ENCODE results near the gene ULK2.
"Not testable (repeated sequence)": the region's sequence is repeated elsewhere in the genome, so short reads cannot be mapped to it uniquely, and the experiment has no call there.

The ULK2 gene

DNA sequence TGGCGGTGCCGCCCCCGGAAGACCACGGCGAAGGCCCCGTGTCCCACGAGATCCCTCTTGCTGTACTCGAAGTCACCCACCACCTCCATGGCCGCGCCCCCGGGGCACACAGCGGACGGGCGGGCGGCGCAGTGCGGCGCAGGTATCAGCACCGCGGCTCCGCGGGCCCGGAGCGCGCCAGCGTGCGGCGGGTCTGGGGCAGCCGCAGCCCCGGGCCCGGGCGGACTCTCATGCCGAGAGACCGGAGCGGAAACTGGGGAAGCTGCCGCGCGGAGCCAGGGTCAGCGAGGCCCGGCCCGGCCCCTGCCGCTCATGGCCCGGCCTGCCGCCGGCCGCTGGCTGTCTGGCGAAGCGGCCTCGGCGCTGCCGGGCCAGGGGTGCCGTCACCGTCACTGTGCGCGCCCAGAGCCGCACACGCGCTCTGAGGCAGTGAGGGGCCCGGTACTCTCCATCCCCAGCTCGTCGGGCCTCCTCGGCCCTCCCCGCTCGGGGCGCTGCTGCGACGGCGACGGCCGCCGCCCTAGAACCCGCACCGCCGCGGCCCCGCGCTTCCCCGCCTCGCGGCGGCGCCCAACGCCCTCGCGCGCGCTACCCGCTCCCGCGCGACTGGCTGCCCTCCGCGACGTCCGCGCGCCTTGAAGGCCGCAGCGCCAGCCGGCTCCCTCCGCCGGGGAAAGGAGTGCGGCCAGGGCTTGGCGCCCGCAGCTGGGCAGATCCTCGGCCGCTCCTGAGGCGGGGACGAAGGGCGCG, at the start of gene ULK2:
Gene ULK2, minus strand, starts transcription at position 608 of the 750 bp plus-strand sequence. Its CDS starts 519 bp downstream, at position 89.
- no peak for FAIRE-seq

DNA sequence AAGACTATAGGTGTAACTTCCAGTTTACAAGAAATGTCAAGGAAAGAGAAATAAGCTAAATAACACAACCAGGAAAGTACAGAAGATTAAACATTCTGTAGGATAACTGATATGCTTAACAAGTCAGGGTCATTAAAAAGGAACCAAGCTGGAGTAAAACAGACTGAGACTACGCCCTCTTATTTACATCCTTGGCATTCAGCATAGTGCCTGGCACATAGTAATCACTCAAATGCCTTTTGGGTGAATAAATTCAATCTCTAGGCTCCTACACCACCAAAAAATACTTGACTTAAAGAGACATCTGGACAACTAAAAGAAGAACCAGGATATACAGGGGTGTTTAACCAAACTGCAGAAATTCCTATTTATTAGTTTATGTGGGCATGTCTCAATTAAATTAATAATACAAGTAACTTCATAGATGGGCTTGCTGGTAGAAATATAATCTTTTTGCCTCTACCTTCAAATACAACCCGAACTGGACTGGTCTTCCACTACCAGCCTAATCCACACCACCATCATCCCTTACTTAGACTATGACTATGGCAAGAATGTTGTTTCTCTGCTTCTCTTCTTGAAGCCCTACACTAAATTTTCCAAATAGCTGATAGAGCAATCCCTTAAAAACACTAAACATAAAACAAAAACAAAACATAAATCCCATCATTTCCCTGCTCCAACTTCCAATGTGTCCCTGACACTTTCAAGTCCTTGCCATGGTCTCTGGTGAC, 47.7 kb upstream of the ULK2 start:
- FAIRE-seq, result no peak

DNA sequence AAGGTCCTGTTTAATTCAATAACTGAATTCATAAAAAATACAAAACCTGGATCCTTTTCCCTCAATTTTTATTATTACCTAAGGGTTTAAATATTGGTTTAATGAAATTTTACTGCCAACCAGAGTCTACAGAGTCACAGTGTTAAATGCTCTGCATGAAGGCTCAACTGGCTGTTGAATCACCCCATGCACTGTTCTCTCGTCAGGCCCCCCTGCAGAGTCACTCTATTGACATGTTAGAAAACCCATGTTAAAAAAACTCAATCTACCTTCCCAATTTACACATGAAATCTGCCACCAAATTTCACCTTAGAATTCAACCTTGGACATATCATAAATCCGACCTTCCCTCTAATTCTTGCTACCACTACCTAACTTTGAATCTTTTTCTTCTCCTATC, 43.3 kb upstream of the ULK2 start:
- no peak for FAIRE-seq

DNA sequence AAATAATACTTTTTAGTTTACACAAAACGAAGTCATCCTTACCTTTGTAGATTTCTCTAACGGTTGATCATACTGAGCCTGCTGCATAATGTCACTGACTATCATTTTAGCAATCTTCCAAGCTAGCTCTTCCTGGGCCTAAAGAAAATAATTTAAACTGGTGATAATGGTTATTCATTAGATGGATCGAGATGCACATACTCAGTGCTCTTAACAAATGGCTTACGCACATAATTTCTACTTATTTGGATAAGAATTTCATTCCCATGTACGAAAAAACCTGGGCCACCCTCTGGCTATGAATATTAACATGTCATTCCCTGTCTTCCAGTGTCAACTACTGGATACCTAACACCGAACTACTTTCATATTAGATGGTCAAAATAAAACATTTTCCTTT, 41.4 kb upstream of the ULK2 start:
- FAIRE-seq, result no peak

DNA sequence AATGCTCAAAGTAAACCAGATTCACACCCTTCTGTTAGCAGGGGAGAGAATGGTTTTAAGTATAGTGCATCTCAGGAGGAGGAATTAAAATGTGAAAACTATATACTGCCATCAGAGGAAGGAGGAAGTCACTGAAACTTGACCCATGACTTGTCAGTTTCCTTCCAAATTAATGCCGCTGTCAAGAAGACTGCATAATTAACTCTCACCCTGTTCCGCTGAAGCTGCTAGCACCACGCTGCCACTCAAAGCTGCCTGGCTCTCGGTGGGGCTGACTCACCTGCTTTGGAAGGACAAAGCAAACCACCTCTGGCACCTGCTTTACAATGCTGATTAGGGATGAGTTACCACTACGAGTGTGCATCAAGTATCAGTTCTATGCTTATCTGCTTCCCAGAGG, 37.8 kb upstream of the ULK2 start:
- FAIRE-seq, result no peak

DNA sequence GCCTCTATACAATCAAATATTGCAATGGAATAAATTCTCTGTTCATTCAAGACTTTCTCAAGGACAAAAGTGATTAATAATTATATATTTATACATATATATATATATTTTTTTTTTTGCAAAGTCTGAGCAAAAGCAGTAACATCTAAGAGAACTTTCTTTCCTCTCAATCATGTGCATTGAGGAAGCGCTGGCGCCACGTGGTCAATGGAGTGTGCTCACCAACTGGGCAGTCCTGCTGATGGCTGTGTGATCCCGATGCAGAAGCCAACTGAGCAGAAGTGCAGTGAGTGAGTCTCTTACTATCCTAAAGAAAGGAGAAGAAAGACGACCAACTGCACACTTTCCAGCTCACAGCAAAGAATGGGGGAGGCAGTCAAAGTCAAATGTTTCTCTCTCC, 37.2 kb upstream of the ULK2 start:
- no peak for FAIRE-seq

DNA sequence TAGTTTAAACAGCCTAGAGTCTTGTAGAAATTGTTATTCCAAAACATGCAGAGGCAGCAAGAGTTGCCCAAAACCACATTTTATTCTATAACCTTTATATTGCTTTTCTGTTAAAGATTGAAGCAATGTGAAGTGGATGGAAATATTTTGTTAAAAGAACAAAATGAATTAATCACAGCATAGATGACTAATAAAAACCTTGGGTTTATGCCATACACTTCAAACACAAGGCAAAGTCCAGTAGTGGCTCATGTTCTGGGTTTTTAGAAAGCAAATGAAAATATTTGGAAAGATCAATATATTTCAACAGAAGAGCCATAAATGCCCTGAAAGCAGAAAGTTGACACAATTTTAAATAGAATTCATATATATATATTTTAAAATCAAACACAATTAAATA, 36.7 kb upstream of the ULK2 start:
- FAIRE-seq, result no peak

DNA sequence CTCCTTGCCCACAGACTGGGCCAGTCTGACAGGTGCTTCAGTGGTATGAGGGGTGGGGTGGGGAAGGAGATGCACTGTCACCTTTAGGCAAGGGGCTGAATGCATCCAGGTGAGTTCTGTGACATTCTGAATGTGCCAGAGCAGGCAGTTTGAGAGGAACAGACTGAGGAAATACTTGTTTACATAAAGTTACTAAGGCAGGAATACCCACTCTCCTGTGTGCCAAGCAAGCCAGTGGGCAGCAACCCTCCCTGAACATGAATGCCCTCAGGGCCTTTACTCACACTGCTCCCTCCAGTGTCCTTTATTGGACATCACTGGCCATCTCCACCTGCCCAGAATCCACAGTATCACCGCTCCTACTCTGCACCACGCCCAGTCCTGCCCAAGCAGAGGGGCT, 33.1 kb upstream of the ULK2 start:
- FAIRE-seq, result no peak

DNA sequence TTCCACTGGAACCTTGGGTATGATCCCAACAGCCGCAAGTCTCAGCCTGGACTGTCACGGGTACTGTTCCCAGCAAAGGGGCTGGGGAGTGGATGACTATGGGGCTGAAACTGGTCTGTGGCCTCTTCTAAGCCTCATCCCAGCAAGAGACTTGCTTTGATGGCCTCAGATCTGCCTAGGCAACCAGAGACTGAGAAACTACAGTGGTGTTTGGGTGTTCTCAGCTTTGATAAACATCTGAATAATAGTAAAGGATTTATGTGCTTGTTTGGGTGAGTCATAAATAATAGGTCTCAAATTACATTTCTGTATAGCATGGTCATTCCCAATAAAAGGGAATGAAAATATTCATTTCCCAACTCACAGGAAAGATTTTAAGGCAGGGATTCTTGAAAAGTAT, 30.2 kb upstream of the ULK2 start:
- FAIRE-seq, result no peak

DNA sequence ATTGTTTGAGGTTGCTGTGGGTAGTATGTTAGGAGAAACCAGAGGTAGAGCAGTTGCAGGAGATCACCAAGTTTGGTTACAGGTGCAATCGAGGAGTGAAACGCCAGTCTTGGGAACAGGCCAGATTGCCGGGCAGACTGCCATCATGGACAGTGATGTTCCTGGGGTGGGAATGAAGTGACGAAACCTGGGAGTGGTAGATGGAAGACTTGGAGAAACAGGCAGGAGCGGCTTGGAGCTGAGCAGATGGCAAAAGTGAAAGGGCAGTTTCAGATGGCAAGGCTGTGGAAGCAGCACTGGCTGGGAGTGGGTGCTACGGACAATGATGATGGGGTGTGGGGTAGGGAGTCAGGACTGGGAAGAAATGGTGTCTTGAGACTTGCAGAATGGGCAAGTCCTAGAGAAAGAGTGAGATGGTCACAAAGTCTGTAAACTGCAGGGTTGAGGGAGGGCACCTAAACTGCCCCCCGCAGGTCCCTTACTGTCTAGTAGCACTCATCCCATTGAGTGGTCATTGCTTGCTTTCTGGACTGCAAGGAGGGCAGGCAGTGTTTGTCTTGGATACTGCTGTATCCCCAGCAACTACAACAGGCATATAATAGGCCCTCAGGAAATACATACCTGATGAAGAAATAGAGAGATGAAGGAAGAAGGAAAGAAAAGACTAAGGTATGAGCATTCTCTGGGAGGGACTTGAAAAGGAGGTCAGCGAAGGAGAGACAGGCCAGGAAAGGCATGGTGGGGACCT, 29.5 kb upstream of the ULK2 start:
- FAIRE-seq, result no peak

DNA sequence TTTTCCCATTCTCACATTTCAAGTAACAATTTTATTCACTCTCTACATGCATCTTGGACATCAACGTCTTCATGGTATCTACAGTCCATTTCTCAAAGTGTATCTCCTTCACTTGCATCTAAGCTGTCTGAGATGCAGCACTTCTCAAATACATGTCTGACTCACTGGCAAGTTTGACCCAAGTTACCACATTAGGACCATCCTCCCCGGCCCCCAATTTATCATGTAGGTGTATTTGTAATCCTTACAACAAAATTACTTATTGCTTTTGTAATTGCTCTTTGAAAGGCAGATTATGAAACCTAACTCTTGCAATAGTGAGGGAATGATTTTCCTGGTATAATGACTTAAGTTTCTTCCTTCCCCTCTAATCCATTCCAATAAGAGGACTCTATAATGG, 28.9 kb upstream of the ULK2 start:
- no peak for FAIRE-seq

DNA sequence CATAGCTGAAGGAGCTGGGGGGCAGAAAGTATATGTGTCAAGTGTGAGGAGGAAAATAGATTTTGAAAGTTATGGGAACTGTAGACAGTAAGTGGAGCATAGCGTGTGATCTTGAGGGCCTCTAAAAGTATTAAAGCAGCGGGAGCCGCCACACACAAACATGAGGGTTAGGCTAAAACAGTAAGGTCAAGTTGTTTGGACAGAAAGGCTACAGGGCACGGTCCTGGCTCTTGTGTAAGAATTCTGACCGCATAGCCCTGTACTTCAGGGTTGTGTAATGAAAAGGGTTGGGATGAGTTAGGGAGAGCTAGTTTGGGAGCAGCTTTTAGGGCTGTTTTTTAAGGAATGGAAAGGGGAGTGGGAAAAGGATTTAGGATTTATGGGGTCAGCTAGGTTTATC, 22.8 kb upstream of the ULK2 start:
- not testable (repeated sequence) for FAIRE-seq

DNA sequence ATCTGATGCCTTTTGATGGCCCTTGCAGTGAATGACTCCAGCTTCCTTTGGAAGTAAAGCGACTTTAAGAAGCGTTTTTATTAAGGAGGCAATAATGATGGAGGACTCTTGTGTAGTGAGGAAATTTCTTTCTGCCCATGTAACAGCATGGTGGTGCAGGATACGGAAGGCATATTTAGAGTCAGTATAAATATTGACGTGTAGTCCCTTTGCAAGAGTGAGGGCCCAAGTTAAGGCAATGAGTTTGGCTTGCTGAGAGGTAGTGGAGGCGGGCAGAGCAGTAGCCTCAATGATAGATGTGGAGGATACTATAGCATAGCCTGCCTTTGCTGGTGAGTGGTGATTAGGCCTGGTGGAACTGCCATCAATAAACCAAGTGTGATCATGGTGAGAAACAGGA, 22.3 kb upstream of the ULK2 start:
- not testable (repeated sequence) for FAIRE-seq

DNA sequence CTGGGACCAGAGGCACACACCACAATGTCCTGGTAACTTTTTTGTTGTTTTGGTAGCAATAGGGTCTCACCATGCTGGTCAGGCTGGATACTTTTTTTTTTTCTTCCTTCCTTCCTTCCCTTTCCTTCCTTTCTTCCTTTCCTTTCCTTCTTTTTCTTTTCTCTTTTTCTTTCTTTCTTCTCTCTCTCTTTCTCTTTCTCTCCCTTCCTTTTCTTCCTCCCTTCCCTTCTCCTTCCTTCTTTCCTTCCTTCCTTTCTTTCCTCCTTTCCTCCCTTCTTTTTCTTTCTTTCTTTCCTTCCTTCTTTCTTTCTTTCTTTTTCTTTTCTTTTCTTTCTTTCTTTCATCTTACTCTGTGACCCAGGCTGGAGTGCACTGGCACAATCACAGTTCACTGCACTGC, 18.4 kb upstream of the ULK2 start:
- FAIRE-seq, result no peak

DNA sequence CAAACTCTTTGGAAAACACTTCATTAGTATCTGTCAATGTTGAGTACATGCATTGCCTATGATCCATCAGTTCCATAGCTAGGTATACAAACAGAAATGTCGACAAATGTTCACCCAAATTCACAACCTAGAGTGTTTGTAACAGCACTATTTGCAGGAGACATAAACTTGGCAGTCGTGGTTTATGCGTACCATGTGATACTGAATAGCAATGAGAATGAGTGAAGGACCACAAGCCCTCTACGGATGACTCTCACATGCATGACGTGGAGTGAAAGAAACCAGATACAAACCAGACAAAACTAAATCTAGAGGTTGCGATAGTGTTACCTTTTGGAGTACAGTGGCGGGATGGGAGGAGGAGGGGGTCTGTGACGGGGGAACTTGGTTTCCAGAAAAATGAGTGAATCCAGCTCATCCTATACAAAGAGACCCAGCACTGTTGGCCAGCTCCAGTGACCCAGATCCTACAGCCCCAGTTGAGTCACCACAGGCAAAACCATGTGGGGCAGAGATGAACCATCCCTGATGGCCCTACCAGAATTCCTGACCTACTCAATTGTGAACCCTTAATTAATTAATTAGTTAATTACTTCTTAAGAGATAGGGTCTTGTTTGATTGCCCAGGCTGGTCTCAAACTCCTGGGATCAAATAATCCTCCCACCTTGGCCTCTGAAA, 15.9 kb upstream of the ULK2 start:
- no peak for FAIRE-seq

DNA sequence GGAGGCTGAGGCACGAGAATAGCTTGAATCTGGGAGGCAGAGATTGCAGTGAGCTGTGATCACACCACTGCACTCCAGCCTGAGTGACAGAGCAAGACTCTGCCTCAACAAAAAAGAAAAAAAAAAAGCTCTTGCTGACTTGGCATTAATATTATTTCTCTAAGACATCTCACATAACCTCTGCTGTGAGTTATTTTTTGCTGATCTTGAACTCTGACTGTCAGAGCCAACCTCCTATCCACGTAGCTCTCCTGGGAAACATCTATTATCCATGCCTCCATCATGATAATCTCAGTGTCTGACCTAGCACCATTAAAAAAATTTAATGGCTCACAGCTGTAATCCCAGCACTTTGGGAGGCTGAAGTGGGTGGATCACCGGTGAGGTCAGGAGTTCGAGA, 12.7 kb upstream of the ULK2 start:
- no peak for FAIRE-seq

DNA sequence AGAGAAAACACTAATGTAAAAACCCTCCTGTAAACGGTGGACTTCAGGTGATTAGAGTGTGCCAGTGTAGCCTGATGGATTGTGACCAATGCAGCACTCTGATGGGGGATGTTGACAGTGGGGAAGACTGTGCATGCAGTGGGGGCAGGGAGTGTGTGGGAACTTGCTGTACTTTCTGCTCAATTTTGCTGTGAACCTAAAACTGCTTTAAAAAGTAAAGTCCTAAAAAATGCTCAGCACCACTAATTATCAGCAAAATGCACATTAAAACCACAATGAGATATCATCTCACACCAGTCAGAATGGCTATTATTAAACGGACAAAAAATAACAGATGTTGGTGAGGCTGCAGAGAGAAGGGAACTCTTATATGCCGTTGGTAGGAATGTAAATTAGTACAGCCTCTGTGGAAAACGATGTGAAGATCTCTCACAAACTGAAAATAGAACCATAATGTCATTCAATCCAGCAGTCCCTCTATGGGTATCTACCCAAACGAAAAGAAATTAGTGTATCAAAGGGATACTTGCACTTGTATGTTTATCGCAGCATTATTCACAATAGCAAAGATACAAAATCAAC, 9.7 kb upstream of the ULK2 start:
- FAIRE-seq, result no peak

DNA sequence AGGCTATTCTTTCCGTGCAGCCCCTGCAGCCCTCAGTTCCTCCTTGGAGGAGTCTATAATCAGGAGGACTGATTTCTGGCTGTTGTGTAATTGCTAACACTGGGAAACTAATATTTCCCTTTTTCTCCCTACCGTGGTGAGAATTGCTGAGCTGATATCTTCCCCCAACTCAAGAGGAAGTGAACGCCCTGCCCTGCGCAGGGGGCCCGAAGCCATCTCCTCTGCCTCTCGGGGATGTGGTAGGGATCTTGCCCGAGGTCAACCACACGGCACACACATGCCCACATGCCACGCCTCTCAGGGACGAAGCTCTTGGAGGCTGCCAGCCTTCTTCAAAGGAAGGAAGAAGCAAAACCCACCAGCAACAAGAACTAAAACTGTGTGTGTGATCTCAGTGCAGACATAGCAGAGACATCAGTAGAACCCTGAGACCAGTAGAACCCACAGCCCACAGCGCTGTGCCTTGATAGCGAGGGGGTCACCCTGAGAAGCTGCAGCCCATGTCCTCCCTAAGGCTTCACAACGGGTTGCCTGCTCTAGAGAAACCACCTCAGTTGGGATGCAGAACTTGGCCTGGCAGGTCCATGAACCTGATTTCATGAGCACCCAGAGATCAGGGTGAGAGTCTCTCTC, 8.9 kb upstream of the ULK2 start:
- FAIRE-seq, result no peak

DNA sequence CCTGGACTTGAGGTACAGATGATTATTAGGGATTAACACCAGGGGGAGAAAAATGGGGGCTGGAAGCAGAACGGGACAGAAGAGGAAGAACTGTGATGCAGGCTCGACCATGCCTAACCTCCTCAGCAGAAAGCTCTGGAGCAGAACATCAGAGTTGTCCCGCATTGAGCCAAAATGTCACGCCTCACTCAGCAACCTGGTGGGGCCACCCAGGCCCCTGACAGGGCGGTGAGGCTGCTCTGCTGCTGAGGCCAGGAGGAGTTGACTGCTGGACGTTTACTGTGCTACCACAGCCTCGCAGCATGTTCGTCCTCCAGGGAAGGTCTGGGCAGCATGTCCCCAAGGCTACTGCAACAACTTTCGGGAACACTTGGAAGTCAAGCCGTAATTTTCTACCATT, 6.5 kb upstream of the ULK2 start:
- FAIRE-seq, result no peak

DNA sequence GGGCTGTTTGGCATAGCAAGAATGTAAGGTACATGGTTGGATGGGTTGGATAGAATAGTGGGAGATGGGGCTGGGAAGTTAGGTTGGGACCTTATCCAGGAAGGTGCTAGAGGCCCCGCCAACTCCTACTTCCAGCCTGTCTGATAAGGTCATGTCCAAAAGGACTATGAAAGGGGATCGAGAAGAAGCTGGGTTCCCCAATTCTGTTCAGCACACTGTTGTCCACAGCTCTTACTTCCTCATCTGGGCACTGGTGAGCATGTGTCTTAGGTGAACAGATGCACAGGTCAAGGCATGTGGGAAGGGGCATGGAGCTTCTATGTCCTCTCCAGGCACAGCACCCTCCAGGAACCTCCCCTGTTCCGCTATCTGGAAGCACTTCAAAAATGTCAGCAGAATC, 5.6 kb upstream of the ULK2 start:
- no peak for FAIRE-seq

DNA sequence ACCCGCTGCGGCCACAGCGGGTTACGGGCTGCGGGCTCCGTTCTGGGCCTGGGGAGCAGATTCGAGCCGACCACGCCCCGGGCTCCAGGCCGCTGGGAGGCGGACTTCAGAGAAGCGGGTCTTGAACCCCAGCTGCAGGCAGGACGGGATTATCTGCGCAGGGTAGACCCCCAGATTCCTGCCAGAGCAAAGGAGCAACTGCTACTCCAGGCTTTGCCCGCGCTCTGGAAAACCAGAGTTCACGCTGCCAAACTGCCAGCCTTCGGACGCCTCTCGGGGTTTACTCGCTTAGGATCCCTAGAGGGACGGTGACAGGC, 301 bp upstream of the ULK2 start:
- FAIRE-seq, result no peak

DNA sequence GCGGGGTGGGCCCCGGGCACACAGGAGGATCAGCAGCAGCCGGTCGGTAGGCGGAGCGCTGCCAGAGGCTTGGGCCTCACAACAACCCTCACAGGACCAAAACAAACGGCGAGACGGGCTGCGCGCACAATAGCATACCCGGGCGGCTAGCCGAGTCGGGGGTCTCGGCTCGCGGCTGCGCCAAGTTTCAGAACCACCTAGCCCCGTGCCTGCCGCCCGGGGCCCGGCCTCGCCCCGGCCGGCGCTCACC, 732 bp downstream of the ULK2 start:
- no peak for FAIRE-seq

DNA sequence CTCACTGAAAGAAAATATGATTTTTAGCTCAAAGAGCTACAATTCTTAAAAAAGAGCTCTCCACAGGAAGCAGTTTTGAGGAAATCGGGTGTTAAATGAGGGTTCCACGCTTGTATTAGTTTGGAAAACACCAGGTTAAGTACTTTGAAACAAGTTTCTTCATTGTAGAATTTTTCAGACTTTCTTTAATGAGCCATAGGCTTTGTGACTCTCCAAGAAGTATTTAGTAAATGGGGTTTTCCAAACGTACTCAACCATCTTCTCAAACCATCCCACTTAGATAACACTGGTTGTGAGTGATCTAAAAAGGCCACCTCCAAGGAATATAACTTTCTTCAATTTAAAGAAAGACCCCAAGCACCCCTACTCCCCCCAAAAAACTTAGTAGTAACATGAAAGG, 2.7 kb downstream of the ULK2 start:
- no peak for FAIRE-seq

Data from A204.1 (cell line).